ENCODE data around the gene ZNF697.
"Not testable (repeated sequence)": the region's sequence is repeated elsewhere in the genome, so short reads cannot be mapped to it uniquely, and the experiment has no call there.

Gene ZNF697

GRCh38 chr1:119647734-119648619, at the start of gene ZNF697:
Gene ZNF697, minus strand, starts transcription at chr1:119648266. Its CDS starts 22,166 bp downstream, at chr1:119626100.
- peak; percentile 20; the same call in 1 of the 2 replicates for TF ChIP-seq CTCF (IDR thresholded peaks at IDR 0.05; ENCODE audit: low read depth, low read length)
- H3K4me3 ChIP-seq (ENCODE audit: low read depth, low read length) = peak within 1 kb of the TSS; percentile 97

- no peak for TF ChIP-seq CTCF (IDR thresholded peaks at IDR 0.05; ENCODE audit: low read depth, low read length)
- no peak overlapping the region for H3K4me3 ChIP-seq (ENCODE audit: low read depth, low read length)
Observed at GRCh38 chr1:119697598-119697997, 49.5 kb upstream of the ZNF697 start.

GRCh38 chr1:119696863-119697262, 48.8 kb upstream of the ZNF697 start:
- not testable (repeated sequence) for H3K4me3 ChIP-seq (ENCODE audit: low read depth, low read length)

GRCh38 chr1:119689511-119689910, 41.4 kb upstream of the ZNF697 start:
- TF ChIP-seq CTCF (IDR thresholded peaks at IDR 0.05; ENCODE audit: low read depth, low read length) = no peak
- no peak overlapping the region for H3K4me3 ChIP-seq (ENCODE audit: low read depth, low read length)

GRCh38 chr1:119688810-119689209, 40.7 kb upstream of the ZNF697 start:
- H3K4me3 ChIP-seq (ENCODE audit: low read depth, low read length) = no peak overlapping the region
- no peak for TF ChIP-seq CTCF (IDR thresholded peaks at IDR 0.05; ENCODE audit: low read depth, low read length)

GRCh38 chr1:119687434-119688079, 39.5 kb upstream of the ZNF697 start:
- no peak for TF ChIP-seq CTCF (IDR thresholded peaks at IDR 0.05; ENCODE audit: low read depth, low read length)

GRCh38 chr1:119686661-119687060, 38.6 kb upstream of the ZNF697 start:
- no peak overlapping the region for H3K4me3 ChIP-seq (ENCODE audit: low read depth, low read length)
- TF ChIP-seq CTCF (IDR thresholded peaks at IDR 0.05; ENCODE audit: low read depth, low read length) = no peak

More at GRCh38 chr1:119687434-119688079, 39.5 kb upstream of the ZNF697 start:
- H3K4me3 ChIP-seq (ENCODE audit: low read depth, low read length) = no peak overlapping the region
